CD14-positive monocyte (primary cell): ENCODE measurements around the gene MED27. TPM values are rescaled to one million over a fixed set of nuclear protein-coding genes. Genes with fewer than 3 reads are reported as not detected.
A peak's percentile ranks its signal among the peaks of the same experiment; 100 is the strongest.

Source experiments
- DNase-seq, 3 donors: peaks; one replicate each; pipeline ENCODE4 v3.0.0-alpha.2; 2011 to 2022
- H2AFZ ChIP-seq: 2 replicates; pipeline ENCODE4 v1.6.0; 2012; ENCODE audit warnings: mild to moderate bottlenecking, low read depth, low read length, inconsistent platforms; ENCODE audit not compliant: insufficient read depth, poor library complexity, severe bottlenecking
- H3K27ac ChIP-seq, 2 donors: 1 replicate in 1 of 2; 2 replicates in 1 of 2; pipeline ENCODE4 v1.5.1; 2012 to 2013; ENCODE audit warnings: low read length in 2 of 2, control low read depth in 1 of 2, inconsistent platforms in 1 of 2, low read depth in 1 of 2, mild to moderate bottlenecking in 1 of 2
- H3K27me3 ChIP-seq, 2 donors: one replicate each; pipeline versions ENCODE4 v1.6.0 to v1.6.1; 2011 to 2013; ENCODE audit warnings: low read length in 2 of 2; ENCODE audit not compliant: control insufficient read depth in 2 of 2, insufficient read depth in 2 of 2
- H3K36me3 ChIP-seq, 2 donors: replicated peaks in 1 of 2; 1 replicate in 1 of 2; 2 replicates in 1 of 2; pipeline versions ENCODE4 v1.5.1 to v1.6.1; 2012 to 2013; ENCODE audit warnings: low read length in 2 of 2, control low read depth in 1 of 2, inconsistent platforms in 1 of 2, mild to moderate bottlenecking in 1 of 2; ENCODE audit not compliant: insufficient read depth in 2 of 2, control insufficient read depth in 1 of 2
- H3K4me1 ChIP-seq, 2 donors: 1 replicate in 1 of 2; 2 replicates in 1 of 2; pipeline versions ENCODE4 v1.5.1 to v1.6.1; 2012 to 2013; ENCODE audit warnings: low read length in 2 of 2, control low read depth in 1 of 2, inconsistent platforms in 1 of 2, mild to moderate bottlenecking in 1 of 2, moderate library complexity in 1 of 2; ENCODE audit not compliant: insufficient read depth in 2 of 2, control insufficient read depth in 1 of 2
- H3K4me2 ChIP-seq: replicated peaks from 2 replicates; pipeline ENCODE3; 2012; ENCODE audit warnings: low read length, moderate library complexity, mild to moderate bottlenecking; ENCODE audit not compliant: poor library complexity, severe bottlenecking; ENCODE audit errors: extremely low read depth
- H3K4me3 ChIP-seq, 3 experiments: fragments of 200-600 bp in 1 of 3; sonication (generic) in 1 of 3; replicated peaks in 1 of 3; 1 replicate in 2 of 3; 2 replicates in 1 of 3; pipeline ENCODE4 v1.5.1; 2011 to 2013; ENCODE audit warnings: low read length in 3 of 3, mild to moderate bottlenecking in 3 of 3, control low read depth in 2 of 3, low read depth in 2 of 3, inconsistent platforms in 1 of 3, moderate library complexity in 1 of 3
- H3K79me2 ChIP-seq: 2 replicates; pipeline ENCODE4 v1.6.0; 2012; ENCODE audit warnings: mild to moderate bottlenecking, control low read depth, inconsistent platforms, low read length, moderate library complexity; ENCODE audit not compliant: insufficient read depth
- H3K9ac ChIP-seq: 2 replicates; pipeline ENCODE4 v1.6.0; 2017; ENCODE audit warnings: low read length, mild to moderate bottlenecking; ENCODE audit not compliant: insufficient read depth, poor library complexity, severe bottlenecking
- H3K9me3 ChIP-seq, 2 donors: replicated peaks in 1 of 2; 1 replicate in 1 of 2; 2 replicates in 1 of 2; pipeline versions ENCODE4 v1.5.1 to v1.6.1; 2012 to 2013; ENCODE audit warnings: low read length in 2 of 2, control low read depth in 1 of 2; ENCODE audit not compliant: control insufficient read depth in 1 of 2, insufficient read depth in 1 of 2
- H4K20me1 ChIP-seq: 2 replicates; pipeline ENCODE4 v1.6.0; 2012; ENCODE audit warnings: mild to moderate bottlenecking, low read length, control low read depth, moderate library complexity; ENCODE audit not compliant: insufficient read depth
- H3K27ac Mint-ChIP-seq, 7 donors: one replicate each; pipeline ENCODE4 v1.8.0; 2020; ENCODE audit warnings: mild to moderate bottlenecking in 7 of 7, mixed read lengths in 7 of 7, moderate library complexity in 6 of 7, inconsistent platforms in 2 of 7
- H3K27me3 Mint-ChIP-seq, 3 donors: one replicate each; pipeline ENCODE4 v1.8.0; 2021 to 2022; ENCODE audit warnings: low read depth in 3 of 3, mild to moderate bottlenecking in 3 of 3, mixed read lengths in 3 of 3, moderate library complexity in 3 of 3, inconsistent platforms in 1 of 3
- H3K36me3 Mint-ChIP-seq, 2 donors: one replicate each; pipeline ENCODE4 v1.8.0; 2020; ENCODE audit warnings: mixed read lengths in 2 of 2, inconsistent platforms in 1 of 2, mild to moderate bottlenecking in 1 of 2
- H3K4me1 Mint-ChIP-seq: one replicate; pipeline ENCODE4 v1.8.0; 2020; ENCODE audit warnings: mild to moderate bottlenecking, mixed read lengths
- H3K4me3 Mint-ChIP-seq, 2 donors: one replicate each; pipeline ENCODE4 v1.8.0; 2020; ENCODE audit warnings: mild to moderate bottlenecking in 2 of 2, mixed read lengths in 2 of 2, moderate library complexity in 1 of 2
- H3K9me3 Mint-ChIP-seq, 7 donors: one replicate each; pipeline ENCODE4 v1.8.0; 2020 to 2022; ENCODE audit warnings: mixed read lengths in 7 of 7, mild to moderate bottlenecking in 6 of 7, moderate library complexity in 6 of 7, inconsistent platforms in 2 of 7
- CTCF ChIP-seq: fragments of 200-600 bp; IDR thresholded peaks from one replicate; pipeline ENCODE4 v1.8.0; 2022; ENCODE audit warnings: antibody characterized with exemption, mild to moderate bottlenecking
- WGBS: methylation state at CpG from one replicate; pipeline ENCODE4 v1.1.5; 2013; ENCODE audit warnings: missing lambda C conversion rate; ENCODE audit not compliant: insufficient coverage; 5-methylcytosine and 5-hydroxymethylcytosine counted together
- intact Hi-C, 2 donors: fragments of 100-400 bp; cut with micrococcal nuclease; formaldehyde crosslinking; loops; one replicate each; pipeline versions ENCODE4 v1.15.0 to v1.15.1; 2023
- polyA plus RNA-seq, 3 donors: library from polyadenylated mRNA; depleted of rRNA in 1 of 3; unstranded in 2 of 3; stranded (reverse) in 1 of 3; fragments of 300-500 nt in 2 of 3; fragments of >200 nt in 1 of 3; fragmentation: Illumina TruSeq in 2 of 3; gene quantifications; 1 replicate in 2 of 3; 2 replicates in 1 of 3; pipeline ENCODE4 v1.2.3, GENCODE V29; 2012 to 2021

MED27 gene
- polyA plus RNA-seq, 3 donors: 14.0 to 26.9 (median 25.8) TPM

DNA sequence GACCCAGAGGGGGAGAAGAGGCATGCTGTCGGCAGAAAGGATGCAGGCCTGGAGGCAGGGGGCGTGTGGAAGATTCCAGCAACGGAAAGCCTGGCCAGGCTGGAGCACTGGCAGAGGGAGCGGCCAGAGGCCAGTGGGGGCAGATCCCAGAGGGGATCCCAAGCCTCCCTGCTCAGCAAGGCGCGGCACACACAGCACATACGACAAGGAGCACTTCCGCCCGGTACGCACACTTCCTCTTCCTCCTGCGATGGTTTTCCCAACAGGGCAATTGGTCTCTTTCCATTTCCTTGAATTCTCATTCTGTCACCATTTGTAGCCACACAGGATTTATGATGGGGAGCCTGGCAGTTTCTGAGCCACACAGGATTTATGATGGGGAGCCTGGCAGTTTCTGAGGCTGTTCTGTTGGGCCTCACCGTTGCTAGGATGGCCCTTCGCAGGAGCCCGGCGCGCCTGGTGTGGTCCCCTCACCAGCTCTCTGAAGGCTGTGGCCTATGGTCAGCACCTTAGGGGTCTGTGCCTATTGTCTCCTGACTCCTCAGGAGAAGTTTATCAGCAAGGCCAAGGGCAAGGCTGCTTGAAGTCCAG is 216.3 kb downstream of the MED27 start:
- no peaks in the 10 kb centered on the region for H3K4me1 Mint-ChIP-seq
- Histone ChIP-seq H3K36me3 (peaks cover 6 to 36% of the 10 kb centered on the region in 2 donors), H3K4me1 (no peaks in the 10 kb centered on the region), H3K4me3 (no peak overlapping the region), H3K9ac (no peak overlapping the region), H3K4me2 (no peak overlapping the region), H3K9me3 (no peaks in the 10 kb centered on the region), H3K27ac (no peak overlapping the region), H3K79me2 (no peaks in the 10 kb centered on the region), H4K20me1 (no peaks in the 10 kb centered on the region), H2AFZ (no peak overlapping the region), H3K27me3 (no peaks in the 10 kb centered on the region)
- no peak for DNase-seq
- H3K27ac Mint-ChIP-seq: peak overlapping the region in 1 of 7 donors; percentile 32
- H3K9me3 Mint-ChIP-seq: no peaks in the 10 kb centered on the region
- peaks cover 30 to 35% of the 10 kb centered on the region in 2 donors for H3K36me3 Mint-ChIP-seq
- intact Hi-C loops: no loop called here
- no peak for TF ChIP-seq CTCF
- WGBS: 87% methylated on average over 13 of the region's 16 CpGs
- no peaks in the 10 kb centered on the region for H3K27me3 Mint-ChIP-seq
- H3K4me3 Mint-ChIP-seq: no peak overlapping the region

GRCh38 chr9:131862261-131862660 is 217.4 kb downstream of the MED27 start:
- H3K27ac Mint-ChIP-seq: no peak overlapping the region
- Histone ChIP-seq H3K27ac (no peak overlapping the region), H3K36me3 (peaks cover 6 to 36% of the 10 kb centered on the region in 2 donors), H3K4me2 (no peak overlapping the region), H2AFZ (no peak overlapping the region), H3K9me3 (no peaks in the 10 kb centered on the region), H4K20me1 (no peaks in the 10 kb centered on the region), H3K27me3 (no peaks in the 10 kb centered on the region), H3K4me3 (no peak overlapping the region), H3K4me1 (no peaks in the 10 kb centered on the region), H3K79me2 (no peaks in the 10 kb centered on the region), H3K9ac (no peak overlapping the region)
- TF ChIP-seq CTCF: no peak
- H3K9me3 Mint-ChIP-seq: no peaks in the 10 kb centered on the region
- intact Hi-C loops: no loop called here
- H3K4me3 Mint-ChIP-seq: peak overlapping the region in 1 of 2 donors; percentile 24
- peaks cover 30 to 35% of the 10 kb centered on the region in 2 donors for H3K36me3 Mint-ChIP-seq
- 95% methylated on average over 18 of the region's 18 CpGs for WGBS
- H3K27me3 Mint-ChIP-seq: peaks cover 0 to 2% (median 0%) of the 10 kb centered on the region in 3 donors
- no peak for DNase-seq
- no peaks in the 10 kb centered on the region for H3K4me1 Mint-ChIP-seq
